IMR-90 (cell line): Measurements from ENCODE around the gene ELL. TPM values are rescaled to one million over a fixed set of nuclear protein-coding genes. Genes with fewer than 3 reads are reported as not detected.

ENCODE experiments used
- ATAC-seq: fragments of 200-7000 bp; cut with Tn5 transposase; 2 replicates; pipeline ENCODE4 v1.9.1; 2020; ENCODE audit warnings: low read depth, mild to moderate bottlenecking, moderate library complexity
- BruUV-seq: library from RNA; stranded (reverse); fragments of 400-500 nt; replicated peaks from 2 replicates; lab custom pipeline; 2021; lab: Mats Ljungman, UMichigan
- CTCF ChIA-PET: fragments of 300-600 bp; formaldehyde crosslinking; extraction: SDS; loops from one replicate; lab custom pipeline; 2021; ENCODE audit warnings: antibody characterized with exemption; lab: Yijun Ruan, JAX
- POLR2A ChIA-PET: fragments of 300-600 bp; sonication (Branson Sonifier 250); formaldehyde crosslinking; loops from one replicate; lab custom pipeline; 2022; ENCODE audit warnings: antibody characterized with exemption; ENCODE audit not compliant: unreplicated experiment; lab: Charles Lee
- DNase-seq: peaks from one replicate; pipeline ENCODE4 v3.0.0; 2013
- H2AFZ ChIP-seq: replicated peaks from 2 replicates; pipeline ENCODE3; 2013; ENCODE audit warnings: low read length, mild to moderate bottlenecking; ENCODE audit not compliant: poor library complexity
- H2AK5ac ChIP-seq: 2 replicates; pipeline ENCODE4 v1.6.1; 2013; ENCODE audit warnings: low read depth, low read length, inconsistent platforms
- H2AK9ac ChIP-seq: replicated peaks from 2 replicates; pipeline ENCODE3; 2013; ENCODE audit warnings: mild to moderate bottlenecking, low read depth, low read length, moderate library complexity; ENCODE audit not compliant: poor library complexity
- H2BK120ac ChIP-seq: 2 replicates; pipeline ENCODE4 v1.6.1; 2013; ENCODE audit warnings: low read depth, low read length, inconsistent platforms
- H2BK15ac ChIP-seq: 3 replicates; pipeline ENCODE4 v1.6.1; 2013; ENCODE audit warnings: low read depth, low read length, inconsistent platforms
- H2BK20ac ChIP-seq: 2 replicates; pipeline ENCODE4 v1.6.1; 2013; ENCODE audit warnings: low read depth, mild to moderate bottlenecking, inconsistent platforms, low read length, moderate library complexity
- H2BK5ac ChIP-seq: 2 replicates; pipeline ENCODE4 v1.6.1; 2013; ENCODE audit warnings: mild to moderate bottlenecking, low read depth, low read length, inconsistent platforms; ENCODE audit not compliant: poor library complexity, severe bottlenecking
- H3K14ac ChIP-seq: replicated peaks from 2 replicates; pipeline ENCODE4 v1.6.1; 2013; ENCODE audit warnings: low read depth, low read length, inconsistent platforms
- H3K18ac ChIP-seq: 2 replicates; pipeline ENCODE4 v1.6.1; 2013; ENCODE audit warnings: low read depth, low read length, control low read depth
- H3K23ac ChIP-seq: 2 replicates; pipeline ENCODE4 v1.6.1; 2013; ENCODE audit warnings: low read depth, low read length, inconsistent platforms
- H3K27ac ChIP-seq: 2 replicates; pipeline ENCODE4 v1.5.1; 2013; ENCODE audit warnings: mild to moderate bottlenecking, control low read depth, low read length; ENCODE audit not compliant: insufficient read depth
- H3K27me3 ChIP-seq: 2 replicates; pipeline ENCODE4 v1.6.1; 2013; ENCODE audit warnings: low read length; ENCODE audit not compliant: control insufficient read depth, insufficient read depth
- H3K36me3 ChIP-seq: 2 replicates; pipeline ENCODE4 v1.6.1; 2013; ENCODE audit warnings: low read length, mixed read lengths; ENCODE audit not compliant: control insufficient read depth, insufficient read depth
- H3K4ac ChIP-seq: 2 replicates; pipeline ENCODE4 v1.6.1; 2013; ENCODE audit warnings: low read depth, low read length, inconsistent platforms
- H3K4me1 ChIP-seq: 2 replicates; pipeline ENCODE4 v1.6.1; 2013; ENCODE audit warnings: low read length, mixed read lengths; ENCODE audit not compliant: control insufficient read depth, insufficient read depth
- H3K4me2 ChIP-seq: 2 replicates; pipeline ENCODE4 v1.6.1; 2013; ENCODE audit warnings: low read depth, mild to moderate bottlenecking, control low read depth, low read length, moderate library complexity
- H3K4me3 ChIP-seq: 2 replicates; pipeline ENCODE4 v1.5.1; 2013; ENCODE audit warnings: low read depth, mild to moderate bottlenecking, control low read depth, low read length, moderate library complexity; ENCODE audit not compliant: insufficient read depth
- H3K56ac ChIP-seq: 2 replicates; pipeline ENCODE4 v1.6.1; 2013; ENCODE audit warnings: low read length, inconsistent platforms; ENCODE audit not compliant: insufficient read depth; ENCODE audit errors: extremely low read depth
- H3K79me1 ChIP-seq, 2 experiments: 2 replicates each; pipeline ENCODE4 v1.6.1; 2013; ENCODE audit warnings: low read length in 2 of 2, inconsistent platforms in 1 of 2, low read depth in 1 of 2
- H3K9ac ChIP-seq: 2 replicates; pipeline ENCODE4 v1.6.1; 2013; ENCODE audit warnings: low read depth, low read length, control low read depth
- H3K9me1 ChIP-seq: 2 replicates; pipeline ENCODE4 v1.6.1; 2013; ENCODE audit warnings: low read length, inconsistent platforms; ENCODE audit not compliant: insufficient read depth
- H3K9me3 ChIP-seq: 2 replicates; pipeline ENCODE4 v1.6.1; 2013; ENCODE audit warnings: low read length; ENCODE audit not compliant: control insufficient read depth, insufficient read depth
- H4K20me1 ChIP-seq: 2 replicates; pipeline ENCODE4 v1.6.1; 2013; ENCODE audit warnings: low read length, inconsistent platforms; ENCODE audit not compliant: insufficient read depth
- H4K5ac ChIP-seq: 2 replicates; pipeline ENCODE4 v1.6.1; 2013; ENCODE audit warnings: mild to moderate bottlenecking, low read depth, low read length, control low read depth
- H4K8ac ChIP-seq, 2 experiments: 2 replicates each; pipeline ENCODE4 v1.6.1; 2013; ENCODE audit warnings: low read depth in 2 of 2, low read length in 2 of 2, control low read depth in 1 of 2, inconsistent platforms in 1 of 2
- H4K91ac ChIP-seq: 2 replicates; pipeline ENCODE4 v1.6.1; 2013; ENCODE audit warnings: low read depth, low read length, inconsistent platforms; ENCODE audit not compliant: insufficient read depth
- BHLHE40 ChIP-seq: fragments of 150-350 bp; IDR thresholded peaks from 2 replicates; pipeline ENCODE4 v1.6.1; 2016; ENCODE audit warnings: mild to moderate bottlenecking, low read depth, low read length
- MAFK ChIP-seq: IDR thresholded peaks from 2 replicates; pipeline ENCODE4 v1.6.1; 2012; ENCODE audit warnings: low read depth, low read length, improper control_type of control experiment
- POLR2A ChIP-seq: IDR thresholded peaks from 2 replicates; pipeline ENCODE4 v1.6.1; 2012; ENCODE audit warnings: mild to moderate bottlenecking, low read depth, low read length
- RCOR1 ChIP-seq: IDR thresholded peaks from 2 replicates; pipeline ENCODE4 v1.6.1; 2012; ENCODE audit warnings: mild to moderate bottlenecking, low read length, improper control_type of control experiment; ENCODE audit not compliant: insufficient replicate concordance
- WGBS, 2 experiments: methylation state at CpG; one replicate each; pipeline versions ENCODE4 v1.1.5 to v1.1.7; 2013; ENCODE audit warnings: missing lambda C conversion rate in 2 of 2; ENCODE audit not compliant: insufficient read length in 1 of 2; ENCODE audit errors: extremely low coverage in 2 of 2; 5-methylcytosine and 5-hydroxymethylcytosine counted together
- dilution Hi-C: fragments of 300-500 bp; cut with HindIII; formaldehyde crosslinking; loops from one replicate; pipeline ENCODE4 v1.14.3; 2018; ENCODE audit warnings: low sequenced_read_pairs; ENCODE audit not compliant: unreplicated experiment
- in situ Hi-C: fragments of 300-500 bp; cut with MboI; formaldehyde crosslinking; loops from 3 replicates; pipeline ENCODE4 v1.14.3; 2019; ENCODE audit warnings: low sequenced_read_pairs, inconsistent platforms, mixed read lengths
- intact Hi-C: fragments of 100-400 bp; cut with micrococcal nuclease; formaldehyde crosslinking; loops from 2 replicates; pipeline ENCODE4 v1.10.0; 2022
- polyA plus RNA-seq, 3 experiments: library from polyadenylated mRNA; depleted of rRNA; stranded (reverse); fragments of >200 nt; gene quantifications; 2 replicates each; pipeline ENCODE4 v1.2.3, GENCODE V29; 2012; ENCODE audit warnings: low replicate concordance in 1 of 3
- total RNA-seq: library from RNA; depleted of rRNA; stranded (reverse); fragments of >200 nt; gene quantifications from 2 replicates; pipeline ENCODE4 v1.2.3, GENCODE V29; 2012
- TF ChIP-seq, protein P1 (sequence below): fragments of 150-350 bp; IDR thresholded peaks from 2 replicates; pipeline ENCODE4 v1.6.1; 2017; ENCODE audit warnings: mild to moderate bottlenecking, antibody characterized with exemption, low read length, low read depth

Gene ELL
- total and polyA plus RNA-seq, 2 of the 4 experiments (the other 2 are of a cell fraction) = 6.3 to 13.1 TPM

GRCh38 chr19:18466354-18466753, 55.5 kb downstream of the ELL start:
- 100% methylated on average over 1 of the region's 11 CpGs; no CpG with 5 or more reads in 1 of the 2 experiments for WGBS, 2 experiments
- ATAC-seq (no peak), DNase-seq (no peak)
- POLR2A ChIA-PET = no interaction called here
- dilution Hi-C loops (no loop called here), in situ Hi-C loops (no loop called here), intact Hi-C loops (loop anchor here (5.0 kb wide), 1 partner anchor 106 kb away; the partner anchor contains the start of gene UBA52)
- Histone ChIP-seq H2AK9ac (peak overlapping the region; percentile 24), H3K79me1 (peaks cover 20 to 94% of the 10 kb centered on the region in 2 experiments), H4K8ac (no peak overlapping the region), H4K91ac (no peak overlapping the region), H4K20me1 (peaks cover 91% of the 10 kb centered on the region), H2AFZ (peak overlapping the region; percentile 32), H3K4me3 (no peak overlapping the region), H3K27me3 (no peaks in the 10 kb centered on the region), H4K5ac (no peak overlapping the region), H3K9me3 (no peaks in the 10 kb centered on the region), H2AK5ac (peak overlapping the region; percentile 63), H3K4me2 (no peak overlapping the region), H2BK15ac (no peak overlapping the region), H3K9me1 (peaks cover 23% of the 10 kb centered on the region), H3K56ac (no peak overlapping the region), H2BK120ac (no peak overlapping the region), H3K4me1 (peaks cover 24% of the 10 kb centered on the region), H3K18ac (no peak overlapping the region), H2BK5ac (no peak overlapping the region), H3K36me3 (peaks cover 18% of the 10 kb centered on the region), H3K4ac (no peak overlapping the region; the same call in 1 of the 2 replicates), H3K23ac (no peak overlapping the region), H3K9ac (no peak overlapping the region), H3K27ac (no peak overlapping the region), H2BK20ac (no peak overlapping the region), H3K14ac (no peak overlapping the region)
- no peak for TF ChIP-seq RCOR1
- no peak for TF ChIP-seq BHLHE40
- TF ChIP-seq, protein P1, sequence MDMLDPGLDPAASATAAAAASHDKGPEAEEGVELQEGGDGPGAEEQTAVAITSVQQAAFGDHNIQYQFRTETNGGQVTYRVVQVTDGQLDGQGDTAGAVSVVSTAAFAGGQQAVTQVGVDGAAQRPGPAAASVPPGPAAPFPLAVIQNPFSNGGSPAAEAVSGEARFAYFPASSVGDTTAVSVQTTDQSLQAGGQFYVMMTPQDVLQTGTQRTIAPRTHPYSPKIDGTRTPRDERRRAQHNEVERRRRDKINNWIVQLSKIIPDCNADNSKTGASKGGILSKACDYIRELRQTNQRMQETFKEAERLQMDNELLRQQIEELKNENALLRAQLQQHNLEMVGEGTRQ = no peak
- no peak for TF ChIP-seq MAFK
- TF ChIP-seq POLR2A = no peak
- no TSS peak for BruUV-seq
- CTCF ChIA-PET = no interaction called here
